Measurements from ENCODE around the gene TERC.
A peak's percentile ranks its signal among the peaks of the same experiment; 100 is the strongest.
"Not testable (repeated sequence)": the region's sequence is repeated elsewhere in the genome, so short reads cannot be mapped to it uniquely, and the experiment has no call there.

Gene TERC

GRCh38 chr3:169754711-169755110 is 10.1 kb downstream of the TERC start:
- H3K27ac ChIP-seq = peak overlapping the region; percentile 43
- no peak for TF ChIP-seq CTCF (IDR thresholded peaks at IDR 0.05)
- TF ChIP-seq ZFX (IDR thresholded peaks at IDR 0.05; ENCODE audit: borderline replicate concordance) = no peak

DNA sequence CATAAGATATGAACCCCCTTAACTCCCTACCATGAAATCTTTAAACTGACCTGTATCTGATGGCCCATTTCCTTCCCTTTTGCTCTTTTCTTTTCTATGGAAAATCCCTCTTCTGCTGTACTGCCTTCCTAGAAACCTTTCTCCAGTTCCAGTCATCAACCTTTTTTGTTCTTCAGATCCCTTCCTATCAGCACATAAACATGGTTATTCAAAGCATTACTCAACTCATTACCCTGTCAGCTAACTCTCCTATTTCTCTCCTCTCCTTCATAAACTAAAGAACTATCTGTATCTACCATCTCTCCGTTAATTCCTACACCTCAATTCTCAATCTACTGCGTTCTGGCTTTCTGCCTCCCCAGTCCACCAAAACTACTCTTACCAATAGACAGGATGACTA is 13.0 kb downstream of the TERC start:
- no peak overlapping the region for H3K27ac ChIP-seq
- TF ChIP-seq ZFX (IDR thresholded peaks at IDR 0.05; ENCODE audit: borderline replicate concordance) = no peak
- TF ChIP-seq CTCF (IDR thresholded peaks at IDR 0.05) = no peak

DNA sequence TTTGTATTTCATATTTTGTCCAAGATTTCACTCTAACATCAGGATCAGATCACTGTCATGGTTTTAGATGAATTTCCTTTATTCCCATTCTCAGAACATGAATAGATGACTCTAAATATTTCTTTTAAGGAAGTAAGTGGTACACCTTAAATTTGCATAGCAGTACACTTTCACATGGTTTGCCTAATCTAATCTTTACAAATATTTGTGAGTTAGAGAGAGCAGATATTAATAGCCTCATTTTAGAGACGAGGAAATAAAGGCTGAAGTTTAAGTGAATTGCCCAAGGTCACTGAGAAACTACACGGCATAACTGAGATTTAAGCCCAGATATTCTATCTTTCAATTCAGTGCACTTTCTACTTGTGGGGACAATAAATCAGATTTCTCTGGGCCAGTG is 14.2 kb downstream of the TERC start:
- TF ChIP-seq ZFX (IDR thresholded peaks at IDR 0.05; ENCODE audit: borderline replicate concordance) (no peak), CTCF (IDR thresholded peaks at IDR 0.05) (no peak)
- H3K27ac ChIP-seq = no peak overlapping the region

DNA sequence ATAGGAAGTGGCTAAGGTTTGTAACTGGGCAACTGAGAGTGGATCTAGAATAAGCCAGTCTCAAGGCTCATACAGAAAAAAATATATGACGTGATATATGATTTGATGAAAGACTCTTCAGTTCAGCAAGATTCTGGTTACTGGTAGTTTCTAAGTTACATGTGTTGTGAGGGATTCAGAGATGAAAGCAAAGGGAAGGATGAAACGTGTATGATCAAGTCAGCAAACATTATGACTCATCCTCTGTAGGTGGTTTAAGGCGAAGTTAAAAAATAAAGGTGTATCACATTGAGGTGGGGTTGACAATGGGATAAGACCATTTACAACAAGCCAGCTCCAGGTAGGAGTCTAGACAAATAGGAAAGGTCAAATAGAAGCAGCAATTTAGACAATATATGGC is 16.2 kb downstream of the TERC start:
- no peak overlapping the region for H3K27ac ChIP-seq

GRCh38 chr3:169746924-169747323 is 17.9 kb downstream of the TERC start:
- H3K27ac ChIP-seq = no peak overlapping the region
- no peak for TF ChIP-seq ZFX (IDR thresholded peaks at IDR 0.05; ENCODE audit: borderline replicate concordance)
- TF ChIP-seq CTCF (IDR thresholded peaks at IDR 0.05) = no peak

More for the DNA sequence above, 16.2 kb downstream of the TERC start:
- TF ChIP-seq CTCF (IDR thresholded peaks at IDR 0.05) (no peak), ZFX (IDR thresholded peaks at IDR 0.05; ENCODE audit: borderline replicate concordance) (no peak)

- peak; percentile 66 for TF ChIP-seq CTCF (IDR thresholded peaks at IDR 0.05)
- no peak for TF ChIP-seq ZFX (IDR thresholded peaks at IDR 0.05; ENCODE audit: borderline replicate concordance)
- H3K27ac ChIP-seq = no peak overlapping the region
These were observed 20.4 kb downstream of the TERC start for GRCh38 chr3:169744366-169745054.

DNA sequence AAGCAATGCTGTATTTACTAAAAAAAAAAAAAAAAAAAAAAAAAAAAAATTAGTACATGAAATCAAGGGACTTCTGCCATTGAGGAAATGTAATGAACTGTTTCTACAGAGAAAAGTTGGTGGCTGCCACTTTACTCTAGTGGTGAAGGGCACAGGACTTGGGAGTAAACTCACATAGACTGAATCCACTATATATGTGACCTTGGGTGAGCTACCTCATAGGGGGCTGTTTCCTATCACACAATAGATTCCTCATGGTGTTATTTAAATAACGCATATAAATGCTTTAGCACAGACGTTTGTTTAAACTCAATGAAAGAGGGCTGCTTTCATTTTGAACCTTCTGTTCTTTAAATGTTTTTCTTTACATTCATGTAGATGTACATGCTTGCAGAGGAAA is 25.8 kb downstream of the TERC start:
- TF ChIP-seq ZFX (IDR thresholded peaks at IDR 0.05; ENCODE audit: borderline replicate concordance) (no peak), CTCF (IDR thresholded peaks at IDR 0.05) (no peak)
- H3K27ac ChIP-seq = no peak overlapping the region

DNA sequence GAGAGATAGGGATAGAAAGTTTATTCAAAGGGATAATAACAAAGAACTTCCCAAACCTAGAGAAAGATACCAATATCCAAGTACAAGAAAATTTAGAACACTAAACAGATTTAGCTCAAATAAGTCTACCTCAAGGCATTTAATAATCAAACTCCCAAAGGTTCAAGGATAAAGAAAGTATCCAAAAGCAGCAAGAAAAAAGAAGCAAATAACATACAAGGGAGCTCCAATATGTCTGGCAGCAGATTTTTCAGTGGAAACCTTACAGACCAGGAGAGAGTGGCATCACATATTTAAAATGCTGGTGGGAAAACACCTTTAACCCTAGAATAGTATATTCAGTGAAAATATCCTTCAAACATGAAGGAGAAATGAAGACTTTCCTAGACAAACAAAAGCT is 33.0 kb downstream of the TERC start:
- not testable (repeated sequence) for H3K27ac ChIP-seq

All from 22Rv1 (cell line).